ENCODE data around the gene CHTOP.

DNA sequence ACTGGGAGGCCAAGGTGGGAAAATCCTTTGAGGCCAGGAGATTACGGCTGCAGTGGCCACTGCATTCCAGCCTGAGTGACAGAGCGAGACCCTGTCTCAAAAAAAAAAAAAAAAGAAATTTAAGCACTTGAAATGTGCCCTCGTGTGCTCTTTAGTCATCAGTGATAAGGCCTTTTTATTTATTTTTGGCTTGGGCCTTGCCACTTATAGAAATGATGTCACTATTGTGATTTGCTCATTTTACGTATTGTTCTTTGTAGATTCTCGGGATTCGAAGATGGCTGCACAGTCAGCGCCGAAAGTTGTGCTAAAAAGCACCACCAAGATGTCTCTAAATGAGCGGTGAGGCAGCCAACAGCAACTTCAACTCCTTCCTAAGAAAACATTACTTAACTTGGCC is 2.4 kb downstream of the CHTOP start:
- TF ChIP-seq, protein P1, sequence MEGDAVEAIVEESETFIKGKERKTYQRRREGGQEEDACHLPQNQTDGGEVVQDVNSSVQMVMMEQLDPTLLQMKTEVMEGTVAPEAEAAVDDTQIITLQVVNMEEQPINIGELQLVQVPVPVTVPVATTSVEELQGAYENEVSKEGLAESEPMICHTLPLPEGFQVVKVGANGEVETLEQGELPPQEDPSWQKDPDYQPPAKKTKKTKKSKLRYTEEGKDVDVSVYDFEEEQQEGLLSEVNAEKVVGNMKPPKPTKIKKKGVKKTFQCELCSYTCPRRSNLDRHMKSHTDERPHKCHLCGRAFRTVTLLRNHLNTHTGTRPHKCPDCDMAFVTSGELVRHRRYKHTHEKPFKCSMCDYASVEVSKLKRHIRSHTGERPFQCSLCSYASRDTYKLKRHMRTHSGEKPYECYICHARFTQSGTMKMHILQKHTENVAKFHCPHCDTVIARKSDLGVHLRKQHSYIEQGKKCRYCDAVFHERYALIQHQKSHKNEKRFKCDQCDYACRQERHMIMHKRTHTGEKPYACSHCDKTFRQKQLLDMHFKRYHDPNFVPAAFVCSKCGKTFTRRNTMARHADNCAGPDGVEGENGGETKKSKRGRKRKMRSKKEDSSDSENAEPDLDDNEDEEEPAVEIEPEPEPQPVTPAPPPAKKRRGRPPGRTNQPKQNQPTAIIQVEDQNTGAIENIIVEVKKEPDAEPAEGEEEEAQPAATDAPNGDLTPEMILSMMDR (IDR thresholded peaks at IDR 0.05) = no peak
- TF ChIP-seq POLR2AphosphoS5 (IDR thresholded peaks at IDR 0.05) (no peak), POLR2A (IDR thresholded peaks at IDR 0.05) (no peak)

All from breast epithelium (tissue), 3 donors.